GM23248 (cell line): ENCODE results near the gene FASLG.

Source experiments
- EZH2 ChIP-seq: fragments of 200-600 bp; sonication (generic); IDR thresholded peaks from 2 replicates; pipeline ENCODE4 v1.6.1; 2018; ENCODE audit warnings: antibody characterized with exemption, mild to moderate bottlenecking; ENCODE audit not compliant: insufficient read depth, poor library complexity, severe bottlenecking
- EZH2phosphoT487 ChIP-seq: fragments of 200-600 bp; sonication (generic); IDR thresholded peaks from 2 replicates; pipeline ENCODE4 v1.6.1; 2018; ENCODE audit warnings: antibody characterized with exemption, moderate library complexity, mild to moderate bottlenecking, low read depth; ENCODE audit not compliant: insufficient read depth

DNA sequence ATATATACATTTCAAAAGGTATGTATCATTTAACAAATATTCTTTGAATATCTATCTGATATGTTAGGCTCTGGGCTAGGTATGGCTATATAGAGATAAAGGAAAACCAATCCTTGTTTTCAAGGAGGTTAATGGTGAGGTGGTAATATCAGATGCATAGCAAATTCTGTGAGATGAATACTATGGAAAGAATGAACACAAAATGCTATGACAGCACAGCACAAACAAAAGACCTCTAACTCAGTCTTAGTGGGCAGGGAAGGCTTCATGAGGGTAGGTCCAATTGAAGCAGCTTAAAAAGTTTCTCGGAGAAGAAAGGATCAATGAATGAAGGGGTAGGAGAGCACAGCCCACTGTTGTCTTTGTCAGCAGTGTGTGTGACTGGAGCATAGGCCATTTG lies 27.2 kb downstream of the FASLG start:
- TF ChIP-seq EZH2phosphoT487, result no peak
- no peak for TF ChIP-seq EZH2
